Measurements from ENCODE around the gene MLLT6. TPM values are rescaled to one million over a fixed set of nuclear protein-coding genes. Genes with fewer than 3 reads are reported as not detected.
A peak's percentile ranks its signal among the peaks of the same experiment; 100 is the strongest.

The MLLT6 gene
- total RNA-seq, 2 experiments from 2014 or later = 81.7 to 174 TPM

DNA sequence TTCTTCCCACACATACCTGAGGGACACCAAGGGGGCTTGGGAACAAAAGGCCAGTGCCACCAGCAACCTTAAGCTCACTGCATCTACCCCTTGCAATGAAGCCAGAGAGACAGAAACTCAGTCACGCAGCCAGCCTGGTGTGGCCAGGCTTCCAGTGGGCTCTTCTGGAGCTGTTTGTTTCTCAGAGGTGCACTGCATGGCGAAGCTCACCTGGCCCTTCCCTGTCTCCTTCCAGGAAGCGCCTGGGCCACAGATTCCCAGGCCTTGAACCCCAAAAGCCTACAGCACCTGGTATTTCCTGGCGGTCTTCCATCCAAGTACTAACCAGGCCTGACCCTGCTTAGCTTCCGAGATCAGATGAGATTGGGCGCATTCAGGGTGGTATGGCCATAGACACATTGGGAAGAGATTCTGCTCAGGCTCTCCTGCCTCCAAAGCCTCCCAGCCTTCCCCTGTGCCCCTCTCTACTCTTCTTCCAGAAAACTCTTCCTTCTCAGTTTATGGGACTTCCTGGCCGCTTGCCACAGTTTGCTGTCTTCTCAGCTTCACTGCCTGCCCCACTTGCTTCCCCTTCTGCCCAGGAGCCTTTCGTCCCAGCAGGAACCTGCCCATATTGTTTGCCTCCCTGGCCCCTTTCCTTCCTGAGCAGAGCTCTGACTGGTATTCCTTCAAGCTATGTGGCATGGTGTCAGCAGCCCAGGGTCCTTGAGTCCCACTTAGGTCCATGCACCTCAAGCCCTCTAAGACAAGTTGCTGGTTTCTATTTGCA lies 26.6 kb downstream of the MLLT6 start:
- Histone ChIP-seq H3K79me2 (ENCODE audit: insufficient read depth, low read depth, low read length) (no peaks in the 10 kb centered on the region), H3K4me3 (ENCODE audit: low read depth, low read length, poor library complexity, severe bottlenecking) (peak overlapping the region; percentile 82), H2AFZ (ENCODE audit: low read length) (no peak overlapping the region), H3K4me1 (ENCODE audit: insufficient read depth, low read length, poor library complexity, severe bottlenecking) (peaks cover 79% of the 10 kb centered on the region), H3K9me3 (ENCODE audit: low read length) (no peaks in the 10 kb centered on the region), H3K9me2 (ENCODE audit: insufficient read depth, low read length) (no peaks in the 10 kb centered on the region), H3K4me2 (ENCODE audit: low read length) (peak overlapping the region; percentile 76), H3K27ac (ENCODE audit: low read depth, low read length, poor library complexity, severe bottlenecking) (peak overlapping the region; percentile 39), H4K20me1 (ENCODE audit: insufficient read depth, low read length) (peaks cover 12% of the 10 kb centered on the region; the same call in 1 of the 2 replicates), H3K36me3 (ENCODE audit: insufficient read depth, low read length) (peaks cover 42% of the 10 kb centered on the region)
- intact Hi-C loops (cut with micrococcal nuclease; ENCODE audit: unreplicated experiment) = no loop called here
- CTCF ChIA-PET (ENCODE audit: unreplicated experiment) = no interaction called here
- DNase-seq (ENCODE audit: low spot score) = no peak
- no peak for TF ChIP-seq EZH2phosphoT487 (IDR thresholded peaks at IDR 0.05; ENCODE audit: borderline replicate concordance, low read depth, low read length)
- TF ChIP-seq, protein P1, sequence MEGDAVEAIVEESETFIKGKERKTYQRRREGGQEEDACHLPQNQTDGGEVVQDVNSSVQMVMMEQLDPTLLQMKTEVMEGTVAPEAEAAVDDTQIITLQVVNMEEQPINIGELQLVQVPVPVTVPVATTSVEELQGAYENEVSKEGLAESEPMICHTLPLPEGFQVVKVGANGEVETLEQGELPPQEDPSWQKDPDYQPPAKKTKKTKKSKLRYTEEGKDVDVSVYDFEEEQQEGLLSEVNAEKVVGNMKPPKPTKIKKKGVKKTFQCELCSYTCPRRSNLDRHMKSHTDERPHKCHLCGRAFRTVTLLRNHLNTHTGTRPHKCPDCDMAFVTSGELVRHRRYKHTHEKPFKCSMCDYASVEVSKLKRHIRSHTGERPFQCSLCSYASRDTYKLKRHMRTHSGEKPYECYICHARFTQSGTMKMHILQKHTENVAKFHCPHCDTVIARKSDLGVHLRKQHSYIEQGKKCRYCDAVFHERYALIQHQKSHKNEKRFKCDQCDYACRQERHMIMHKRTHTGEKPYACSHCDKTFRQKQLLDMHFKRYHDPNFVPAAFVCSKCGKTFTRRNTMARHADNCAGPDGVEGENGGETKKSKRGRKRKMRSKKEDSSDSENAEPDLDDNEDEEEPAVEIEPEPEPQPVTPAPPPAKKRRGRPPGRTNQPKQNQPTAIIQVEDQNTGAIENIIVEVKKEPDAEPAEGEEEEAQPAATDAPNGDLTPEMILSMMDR (conservative IDR thresholded peaks at IDR 0.05; ENCODE audit: low read length) = no peak
- BruUV-seq (replicated peaks) = no TSS peak
- POLR2A ChIA-PET = interaction anchor here (0.5 to 1.5 kb wide), 4 partner anchors 14 to 188 kb away, joined by 3 to 4 read pairs (median 4); no protein-coding TSS in a partner anchor

DNA sequence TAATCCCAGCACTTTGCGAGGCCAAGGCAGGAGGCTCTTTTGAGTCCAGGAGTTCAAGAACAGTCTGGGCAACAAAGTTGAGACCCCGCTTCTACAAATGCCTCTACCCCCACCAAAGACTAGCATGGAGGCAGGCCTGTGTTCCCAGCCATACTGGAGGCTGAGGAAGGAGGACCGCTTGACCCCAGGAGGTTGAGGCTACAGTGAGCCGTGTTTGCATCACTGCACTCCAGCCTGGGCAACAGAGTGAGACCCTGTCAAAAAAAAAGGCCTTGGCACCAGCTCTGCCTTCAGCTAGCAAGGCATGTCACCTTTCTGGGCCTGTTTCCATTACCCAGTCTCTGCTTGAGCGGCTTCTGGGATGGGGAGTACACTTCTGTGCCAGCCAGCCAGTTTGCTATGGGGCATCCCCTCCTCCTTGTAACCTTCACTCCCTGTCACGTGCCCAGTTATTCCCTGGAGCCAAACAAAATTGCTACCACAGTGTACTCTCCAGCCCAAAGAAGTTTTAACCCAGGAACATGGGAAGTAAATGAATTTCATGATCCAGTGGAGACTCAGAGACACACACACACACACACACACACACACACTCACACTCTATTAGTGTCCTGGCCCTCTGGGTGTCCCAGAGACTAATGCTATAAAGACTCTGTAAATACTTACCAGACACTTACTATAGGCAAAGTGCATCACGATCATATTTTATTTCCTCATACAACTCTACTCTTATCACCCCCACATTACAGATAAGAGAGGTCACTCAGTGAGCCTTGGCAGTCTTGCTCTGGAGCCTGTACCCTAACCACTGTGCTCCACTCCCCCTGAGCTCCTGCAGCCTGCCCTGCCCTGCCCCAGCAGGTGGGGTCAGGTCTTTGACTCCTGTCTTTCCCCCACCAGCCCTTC lies 27.6 kb downstream of the MLLT6 start:
- H3K4me1 ChIP-seq (ENCODE audit: insufficient read depth, low read length, poor library complexity, severe bottlenecking) = peaks cover 70% of the 10 kb centered on the region
- POLR2A ChIA-PET = no interaction called here
- no peaks in the 10 kb centered on the region for H3K9me3 ChIP-seq (ENCODE audit: low read length)
- peaks cover 12% of the 10 kb centered on the region; the same call in 1 of the 2 replicates for H4K20me1 ChIP-seq (ENCODE audit: insufficient read depth, low read length)
- intact Hi-C loops (cut with micrococcal nuclease; ENCODE audit: unreplicated experiment) = no loop called here
- no peaks in the 10 kb centered on the region for H3K79me2 ChIP-seq (ENCODE audit: insufficient read depth, low read depth, low read length)
- CTCF ChIA-PET (ENCODE audit: unreplicated experiment) = no interaction called here
- H2AFZ ChIP-seq (ENCODE audit: low read length) = no peak overlapping the region
- peak overlapping the region; percentile 24 for H3K27ac ChIP-seq (ENCODE audit: low read depth, low read length, poor library complexity, severe bottlenecking)
- TF ChIP-seq, protein P1 (conservative IDR thresholded peaks at IDR 0.05; ENCODE audit: low read length) = 0 out of 2 replicates have a peak, but pooled peaks have one; percentile 8
- TF ChIP-seq EZH2phosphoT487 (IDR thresholded peaks at IDR 0.05; ENCODE audit: borderline replicate concordance, low read depth, low read length) = no peak
- no TSS peak for BruUV-seq (replicated peaks)
- H3K4me3 ChIP-seq (ENCODE audit: low read depth, low read length, poor library complexity, severe bottlenecking) = no peak overlapping the region
- H3K4me2 ChIP-seq (ENCODE audit: low read length) = peak overlapping the region; percentile 76; the same call in 1 of the 2 replicates
- H3K36me3 ChIP-seq (ENCODE audit: insufficient read depth, low read length) = peaks cover 44% of the 10 kb centered on the region
- DNase-seq (ENCODE audit: low spot score) = no peak
- no peaks in the 10 kb centered on the region for H3K9me2 ChIP-seq (ENCODE audit: insufficient read depth, low read length)

Measured in OCI-LY7 (cell line).